Subcutaneous adipose tissue (tissue), 4 donors: Measurements from ENCODE around the gene PPP1R16B. TPM values are rescaled to one million over a fixed set of nuclear protein-coding genes. Genes with fewer than 3 reads are reported as not detected.

Experiments
- total RNA-seq, 4 donors: library from RNA; depleted of rRNA; stranded (reverse); fragments of >200 nt; gene quantifications; one replicate each; pipeline ENCODE4 v1.1.0, GENCODE V29; 2016
- TF ChIP-seq, protein P1 (sequence below): fragments of 450-650 bp; IDR thresholded peaks from one replicate; pipeline ENCODE4 v1.5.1; 2016; ENCODE audit warnings: low read depth, mild to moderate bottlenecking, control low read depth, antibody characterized with exemption, moderate library complexity

Gene PPP1R16B
- total RNA-seq, 4 donors from 2014 or later: 3.1 to 37.3 (median 4.9) TPM

DNA sequence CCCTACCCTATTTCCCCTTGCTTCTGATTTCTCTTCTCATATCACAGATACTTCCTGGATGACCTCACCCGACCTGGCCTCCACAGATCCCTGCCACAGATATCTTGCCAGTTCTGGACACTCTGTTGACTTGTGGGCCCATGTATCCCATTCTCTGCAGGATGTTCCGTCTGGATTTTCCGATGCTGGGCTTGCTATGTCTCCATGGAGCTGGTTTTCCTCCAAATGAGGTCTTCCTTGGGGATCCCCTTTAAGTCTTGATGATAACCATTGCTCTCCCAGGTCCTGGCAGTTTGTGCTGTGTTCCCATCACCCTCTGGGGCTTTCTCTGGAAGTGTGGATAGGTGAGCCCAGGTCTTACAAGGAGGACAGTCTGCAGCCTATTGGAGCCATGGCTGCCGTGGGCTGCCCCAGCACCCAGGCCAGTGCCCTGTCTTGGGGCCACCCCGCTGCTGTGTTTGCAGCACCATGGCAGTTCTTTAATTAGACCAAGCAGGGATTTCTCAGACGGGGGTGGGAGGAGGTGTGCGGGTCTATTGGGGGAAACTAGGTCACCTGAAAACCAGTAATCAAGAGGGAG is 23.9 kb downstream of the PPP1R16B start:
- TF ChIP-seq, protein P1, sequence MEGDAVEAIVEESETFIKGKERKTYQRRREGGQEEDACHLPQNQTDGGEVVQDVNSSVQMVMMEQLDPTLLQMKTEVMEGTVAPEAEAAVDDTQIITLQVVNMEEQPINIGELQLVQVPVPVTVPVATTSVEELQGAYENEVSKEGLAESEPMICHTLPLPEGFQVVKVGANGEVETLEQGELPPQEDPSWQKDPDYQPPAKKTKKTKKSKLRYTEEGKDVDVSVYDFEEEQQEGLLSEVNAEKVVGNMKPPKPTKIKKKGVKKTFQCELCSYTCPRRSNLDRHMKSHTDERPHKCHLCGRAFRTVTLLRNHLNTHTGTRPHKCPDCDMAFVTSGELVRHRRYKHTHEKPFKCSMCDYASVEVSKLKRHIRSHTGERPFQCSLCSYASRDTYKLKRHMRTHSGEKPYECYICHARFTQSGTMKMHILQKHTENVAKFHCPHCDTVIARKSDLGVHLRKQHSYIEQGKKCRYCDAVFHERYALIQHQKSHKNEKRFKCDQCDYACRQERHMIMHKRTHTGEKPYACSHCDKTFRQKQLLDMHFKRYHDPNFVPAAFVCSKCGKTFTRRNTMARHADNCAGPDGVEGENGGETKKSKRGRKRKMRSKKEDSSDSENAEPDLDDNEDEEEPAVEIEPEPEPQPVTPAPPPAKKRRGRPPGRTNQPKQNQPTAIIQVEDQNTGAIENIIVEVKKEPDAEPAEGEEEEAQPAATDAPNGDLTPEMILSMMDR: no peak

DNA sequence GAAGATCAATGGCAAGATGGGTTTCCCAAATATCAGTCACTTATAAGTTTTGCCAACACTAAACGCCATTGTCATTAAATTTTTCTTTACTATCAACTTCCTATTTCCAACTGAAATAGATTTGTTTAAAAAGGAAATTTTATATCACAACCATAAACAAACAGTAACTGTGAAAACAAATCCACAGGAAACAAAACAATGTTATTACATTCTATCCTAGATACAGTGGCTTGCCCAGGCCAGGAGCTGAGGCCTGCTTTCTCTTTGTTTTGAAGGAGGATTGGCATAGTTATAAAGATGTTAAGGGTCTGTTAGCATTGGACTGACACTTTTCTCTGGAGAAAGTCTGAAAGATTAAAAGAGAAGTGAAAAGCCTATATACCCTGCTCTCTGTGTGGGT is 24.9 kb downstream of the PPP1R16B start:
- TF ChIP-seq, protein P1: no peak

DNA sequence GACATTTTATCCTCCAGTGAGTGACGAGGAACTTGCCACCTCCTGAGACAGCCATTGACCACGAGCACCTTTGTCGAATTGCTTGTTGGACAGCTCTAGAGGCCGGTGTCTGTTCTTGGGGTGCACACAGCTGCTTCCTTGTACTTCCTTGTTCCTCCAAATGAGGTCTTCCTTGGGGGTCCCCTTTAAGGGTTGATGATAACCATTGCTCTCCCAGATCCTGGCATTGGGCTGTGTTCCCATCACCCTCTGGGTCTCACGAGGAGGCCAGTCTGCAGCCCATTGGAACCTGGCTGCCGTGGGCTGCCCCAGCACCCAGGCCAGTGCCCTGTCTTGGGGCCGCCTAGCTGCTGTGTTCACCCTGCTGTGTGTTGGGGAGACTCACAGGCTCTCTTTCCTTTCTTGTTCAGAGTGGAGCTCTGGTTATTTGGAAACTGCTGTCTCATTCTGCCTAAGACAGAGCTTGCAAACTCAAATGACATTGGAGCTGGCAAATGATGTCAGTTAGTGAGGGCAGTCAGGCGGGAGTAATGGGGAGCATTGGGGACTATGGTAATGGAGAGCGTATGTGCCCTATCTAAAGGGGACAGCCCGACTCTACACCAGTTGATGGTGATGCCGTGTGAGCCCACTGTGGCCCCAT is 25.7 kb downstream of the PPP1R16B start:
- TF ChIP-seq, protein P1: no peak

DNA sequence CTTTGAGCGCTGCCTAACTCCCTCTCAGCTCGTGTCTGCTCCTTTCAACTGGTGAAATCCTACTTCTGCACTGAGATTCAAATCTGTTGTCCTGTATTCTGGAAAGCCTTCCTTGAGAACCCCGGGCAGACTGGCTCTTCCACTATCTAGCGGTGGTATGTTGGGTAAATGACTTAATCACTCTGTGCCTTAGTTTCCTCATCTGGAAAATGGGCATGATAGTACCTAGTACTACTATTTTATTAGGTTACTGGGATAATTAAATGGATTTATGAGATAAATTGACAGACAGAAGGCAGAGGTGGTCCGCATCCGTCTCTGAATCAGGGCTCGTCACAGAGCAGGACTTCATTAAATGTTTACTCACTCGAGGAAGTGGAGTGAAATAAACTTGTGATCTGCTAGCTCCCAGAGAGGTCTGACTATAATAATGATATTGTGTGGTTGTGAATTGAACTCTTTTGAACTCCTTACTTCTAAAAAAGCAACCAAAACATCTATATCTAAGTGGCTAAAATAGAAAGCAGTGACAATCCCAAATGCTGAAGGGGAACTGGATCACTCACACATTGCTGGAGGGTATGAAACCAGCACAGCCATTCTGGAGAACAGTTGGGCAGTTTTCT is 26.6 kb downstream of the PPP1R16B start:
- TF ChIP-seq, protein P1: no peak

DNA sequence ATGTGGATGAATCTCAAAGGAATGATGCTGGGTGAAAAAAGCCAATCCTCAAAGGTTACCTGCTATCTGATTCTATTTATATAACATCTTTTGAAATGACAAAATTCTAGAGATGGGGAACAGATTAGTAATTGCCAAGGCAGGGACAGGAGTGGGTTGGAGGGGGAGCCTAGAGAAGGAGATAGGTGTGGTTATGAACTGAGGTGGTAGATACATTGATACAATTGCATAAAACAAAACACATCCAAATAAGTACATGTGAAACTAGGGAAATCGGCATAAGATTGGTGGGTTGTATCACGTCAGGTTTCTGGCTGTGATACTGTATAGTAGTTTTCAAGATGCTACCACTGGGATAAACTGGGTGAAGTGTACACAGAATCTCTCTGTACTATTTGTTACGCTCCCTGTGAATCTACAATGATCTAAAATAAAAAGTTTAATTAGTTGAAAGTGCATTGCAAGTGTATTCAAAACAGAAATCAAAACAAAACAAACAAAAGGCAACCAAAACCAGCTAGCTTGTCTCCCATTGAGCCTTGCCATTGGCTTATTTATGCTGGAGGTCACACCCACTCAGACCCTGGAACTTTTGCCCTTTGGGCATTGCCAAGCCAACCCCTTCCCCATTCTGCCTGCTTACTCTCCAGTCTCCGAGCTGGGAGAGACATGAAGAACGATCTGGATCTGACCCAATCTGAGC is 27.8 kb downstream of the PPP1R16B start:
- TF ChIP-seq, protein P1: no peak

DNA sequence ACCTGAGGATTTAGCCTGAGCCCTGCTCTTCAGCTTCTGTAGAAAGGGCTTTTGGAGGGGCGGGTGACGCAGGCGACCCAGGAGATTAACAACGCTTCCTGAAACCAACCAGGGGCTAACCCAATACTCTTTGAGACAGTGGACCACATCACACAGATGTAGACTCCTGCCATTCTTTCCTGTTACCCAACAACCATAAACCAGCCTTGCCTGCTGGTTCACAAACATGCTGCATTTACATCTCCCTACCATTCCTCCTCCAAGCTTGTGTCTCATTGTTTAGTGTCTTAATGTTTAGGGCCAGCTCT is 28.3 kb downstream of the PPP1R16B start:
- TF ChIP-seq, protein P1: no peak

DNA sequence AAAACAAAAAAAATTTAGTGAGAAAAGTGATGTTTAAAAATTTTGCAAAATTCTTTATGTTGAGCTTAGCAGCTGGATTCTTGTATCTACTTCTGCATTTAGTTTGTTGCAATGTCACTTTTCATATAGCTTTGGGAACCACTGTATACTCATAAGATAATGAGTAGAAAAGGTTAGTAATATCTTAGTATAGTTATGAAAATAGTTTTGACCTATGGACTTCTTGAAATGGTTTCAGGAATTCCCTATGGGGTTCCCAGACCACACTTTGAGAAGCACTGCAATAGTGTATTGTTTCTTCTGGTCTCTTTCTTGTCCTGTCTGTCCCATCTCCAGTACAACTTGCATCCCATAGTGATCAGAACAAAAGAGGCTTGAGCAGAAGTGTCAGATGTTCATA is 29.4 kb downstream of the PPP1R16B start:
- TF ChIP-seq, protein P1: no peak
